ENCODE data around the gene WIPF3.

WIPF3 gene

GRCh38 chr7:29848941-29849340 is 42.6 kb downstream of the WIPF3 start:
- no peak for FAIRE-seq

GRCh38 chr7:29851487-29851886 is 45.2 kb downstream of the WIPF3 start:
- FAIRE-seq = no peak

- no peak for FAIRE-seq
Observed at GRCh38 chr7:29852457-29852856, 46.1 kb downstream of the WIPF3 start.

- FAIRE-seq = no peak
Observed at GRCh38 chr7:29853072-29853471, 46.8 kb downstream of the WIPF3 start.

- FAIRE-seq = no peak
Observed at GRCh38 chr7:29853789-29854188, 47.5 kb downstream of the WIPF3 start.

- no peak for FAIRE-seq
Observed at GRCh38 chr7:29854257-29854938, 48.1 kb downstream of the WIPF3 start.

GRCh38 chr7:29857654-29858053 is 51.3 kb downstream of the WIPF3 start:
- no peak for FAIRE-seq

GRCh38 chr7:29858191-29858951 is 52.1 kb downstream of the WIPF3 start:
- no peak for FAIRE-seq

- no peak for FAIRE-seq
Observed at GRCh38 chr7:29859104-29859503, 52.8 kb downstream of the WIPF3 start.

- no peak for FAIRE-seq
Observed at GRCh38 chr7:29859524-29860185, 53.3 kb downstream of the WIPF3 start.

- FAIRE-seq = no peak
Observed at GRCh38 chr7:29860186-29860585, 53.9 kb downstream of the WIPF3 start.

- FAIRE-seq = no peak
Observed at GRCh38 chr7:29861884-29862283, 55.6 kb downstream of the WIPF3 start.

- no peak for FAIRE-seq
Observed at GRCh38 chr7:29864656-29865055, 58.3 kb downstream of the WIPF3 start.

GRCh38 chr7:29865526-29865925 is 59.2 kb downstream of the WIPF3 start:
- no peak for FAIRE-seq

GRCh38 chr7:29866490-29866930 is 60.2 kb downstream of the WIPF3 start:
- FAIRE-seq = no peak

- FAIRE-seq = no peak
Observed at GRCh38 chr7:29871787-29872398, 65.6 kb downstream of the WIPF3 start.

- no peak for FAIRE-seq
Observed at GRCh38 chr7:29873644-29874294, 67.5 kb downstream of the WIPF3 start.

GRCh38 chr7:29875741-29876140 is 69.4 kb downstream of the WIPF3 start:
- no peak for FAIRE-seq

- no peak for FAIRE-seq
Observed at GRCh38 chr7:29877196-29877595, 70.9 kb downstream of the WIPF3 start.

- no peak for FAIRE-seq
Observed at GRCh38 chr7:29878081-29878688, 71.9 kb downstream of the WIPF3 start.

- no peak for FAIRE-seq
Observed at GRCh38 chr7:29879609-29880008, 73.3 kb downstream of the WIPF3 start.

GRCh38 chr7:29881724-29882123 is 75.4 kb downstream of the WIPF3 start:
- FAIRE-seq = no peak

Measured in colon (tissue), 2 donors.